Measurements from ENCODE around the gene CHAD.
A peak's percentile ranks its signal among the peaks of the same experiment; 100 is the strongest.

CHAD gene

GRCh38 chr17:50483266-50483665, 14.6 kb upstream of the CHAD start:
- Histone ChIP-seq H3K27me3 (replicated peaks; ENCODE audit: insufficient read depth, low read length) (no peaks in the 10 kb centered on the region), H3F3A (ENCODE audit: insufficient read depth, low read length) (peaks cover 10% of the 10 kb centered on the region), H3K4me3 (ENCODE audit: low read length) (no peak overlapping the region), H3K4me2 (ENCODE audit: low read depth, low read length) (no peak overlapping the region), H4K20me1 (ENCODE audit: insufficient read depth, low read length) (no peaks in the 10 kb centered on the region), H3K79me2 (ENCODE audit: low read length) (peaks cover 9% of the 10 kb centered on the region), H2AFZ (ENCODE audit: low read length) (no peak overlapping the region), H3K4me1 (ENCODE audit: low read length) (peaks cover 6% of the 10 kb centered on the region; the same call in 1 of the 2 replicates), H3K9me2 (replicated peaks; ENCODE audit: insufficient read depth, low read length) (no peaks in the 10 kb centered on the region), H3K9ac (ENCODE audit: low read length) (no peak overlapping the region), H3K27ac (ENCODE audit: low read length) (no peak overlapping the region), H3K36me3 (replicated peaks; ENCODE audit: insufficient read depth, low read length) (no peaks in the 10 kb centered on the region; the same call in 1 of the 2 replicates), H3K9me3 (replicated peaks; ENCODE audit: insufficient read depth, low read length) (no peaks in the 10 kb centered on the region)
- DNase-seq = no peak
- TF ChIP-seq EZH2 (optimal IDR thresholded peaks at IDR 0.05; ENCODE audit: low read depth, low read length) (no peak), CTCF (IDR thresholded peaks at IDR 0.05; ENCODE audit: low read length) (no peak), EZH2phosphoT487 (IDR thresholded peaks at IDR 0.05; ENCODE audit: low read length) (no peak)

- DNase-seq = peak; percentile 78
- peaks cover 9% of the 10 kb centered on the region for H3K79me2 ChIP-seq (ENCODE audit: low read length)
- H3K4me2 ChIP-seq (ENCODE audit: low read depth, low read length) = no peak overlapping the region
- no peaks in the 10 kb centered on the region for H3K27me3 ChIP-seq (replicated peaks; ENCODE audit: insufficient read depth, low read length)
- H3K9me3 ChIP-seq (replicated peaks; ENCODE audit: insufficient read depth, low read length) = no peaks in the 10 kb centered on the region
- H2AFZ ChIP-seq (ENCODE audit: low read length) = no peak overlapping the region
- H3K9me2 ChIP-seq (replicated peaks; ENCODE audit: insufficient read depth, low read length) = no peaks in the 10 kb centered on the region
- no peaks in the 10 kb centered on the region; the same call in 1 of the 2 replicates for H3K36me3 ChIP-seq (replicated peaks; ENCODE audit: insufficient read depth, low read length)
- H3K9ac ChIP-seq (ENCODE audit: low read length) = no peak overlapping the region
- H3F3A ChIP-seq (ENCODE audit: insufficient read depth, low read length) = peaks cover 12% of the 10 kb centered on the region
- peaks cover 9% of the 10 kb centered on the region; the same call in 1 of the 2 replicates for H3K4me1 ChIP-seq (ENCODE audit: low read length)
- no peak for TF ChIP-seq EZH2 (optimal IDR thresholded peaks at IDR 0.05; ENCODE audit: low read depth, low read length)
- TF ChIP-seq CTCF (IDR thresholded peaks at IDR 0.05; ENCODE audit: low read length) = peak; percentile 91
- H3K27ac ChIP-seq (ENCODE audit: low read length) = no peak overlapping the region
- H4K20me1 ChIP-seq (ENCODE audit: insufficient read depth, low read length) = no peaks in the 10 kb centered on the region
- H3K4me3 ChIP-seq (ENCODE audit: low read length) = no peak overlapping the region
Measured at GRCh38 chr17:50482516-50482915, 13.8 kb upstream of the CHAD start.

- Histone ChIP-seq H3K36me3 (replicated peaks; ENCODE audit: insufficient read depth, low read length) (no peaks in the 10 kb centered on the region; the same call in 1 of the 2 replicates), H2AFZ (ENCODE audit: low read length) (no peak overlapping the region), H3K27me3 (replicated peaks; ENCODE audit: insufficient read depth, low read length) (no peaks in the 10 kb centered on the region), H3K9me3 (replicated peaks; ENCODE audit: insufficient read depth, low read length) (no peaks in the 10 kb centered on the region), H3K4me3 (ENCODE audit: low read length) (no peak overlapping the region), H3K9me2 (replicated peaks; ENCODE audit: insufficient read depth, low read length) (no peaks in the 10 kb centered on the region), H3K9ac (ENCODE audit: low read length) (no peak overlapping the region), H4K20me1 (ENCODE audit: insufficient read depth, low read length) (no peaks in the 10 kb centered on the region), H3K27ac (ENCODE audit: low read length) (no peak overlapping the region), H3K79me2 (ENCODE audit: low read length) (peaks cover 9% of the 10 kb centered on the region), H3F3A (ENCODE audit: insufficient read depth, low read length) (peaks cover 12% of the 10 kb centered on the region), H3K4me2 (ENCODE audit: low read depth, low read length) (no peak overlapping the region), H3K4me1 (ENCODE audit: low read length) (peaks cover 9% of the 10 kb centered on the region; the same call in 1 of the 2 replicates)
- DNase-seq = no peak
- TF ChIP-seq EZH2phosphoT487 (IDR thresholded peaks at IDR 0.05; ENCODE audit: low read length) (no peak), EZH2 (optimal IDR thresholded peaks at IDR 0.05; ENCODE audit: low read depth, low read length) (no peak), CTCF (IDR thresholded peaks at IDR 0.05; ENCODE audit: low read length) (no peak)
Measured at GRCh38 chr17:50482110-50482509, 13.4 kb upstream of the CHAD start.
